GM12878 (cell line): Measurements from ENCODE around the gene CELF2. TPM values are rescaled to one million over a fixed set of nuclear protein-coding genes. Genes with fewer than 3 reads are reported as not detected.
A peak's percentile ranks its signal among the peaks of the same experiment; 100 is the strongest.

Experiments
- ATAC-seq: fragments of 200-7000 bp; cut with Tn5 transposase; 3 replicates; pipeline ENCODE4 v1.9.1; 2020; ENCODE audit warnings: mild to moderate bottlenecking, moderate library complexity
- BruUV-seq: library from RNA; stranded (reverse); fragments of 400-500 nt; replicated peaks from 2 replicates; lab custom pipeline; 2021; lab: Mats Ljungman, UMichigan
- CTCF ChIA-PET: fragments of 300-600 bp; sonication (Branson Sonifier 250); formaldehyde crosslinking; extraction: SDS; loops from one replicate; lab custom pipeline; 2021; ENCODE audit warnings: inconsistent platforms; lab: Yijun Ruan, JAX
- POLR2A ChIA-PET: fragments of 350-600 bp; formaldehyde crosslinking; extraction: SDS; loops from one replicate; lab custom pipeline; 2021; ENCODE audit warnings: inconsistent platforms; lab: Charles Lee
- RAD21 ChIA-PET: fragments of 300-600 bp; sonication (Branson Sonifier 250); formaldehyde crosslinking; loops from one replicate; lab custom pipeline; 2023; ENCODE audit warnings: antibody characterized with exemption; ENCODE audit not compliant: unreplicated experiment; lab: Charles Lee
- SMC1A ChIA-PET: fragments of 300-600 bp; sonication (Branson Sonifier 250); formaldehyde crosslinking; loops from one replicate; lab custom pipeline; 2023; ENCODE audit not compliant: unreplicated experiment, uncharacterized antibody; lab: Charles Lee
- DNase-seq: peaks from one replicate; pipeline ENCODE4 v3.0.0-alpha.2; 2011; ENCODE audit warnings: low read depth, low spot score
- FAIRE-seq: peaks from 3 replicates; lab custom pipeline; 2011; peaks lifted over from hg19 to GRCh38; lab: Jason Lieb, UNC
- H2AFZ ChIP-seq: 2 replicates; pipeline ENCODE4 v1.6.0; 2011; ENCODE audit warnings: low read depth, low read length, control low read depth; ENCODE audit not compliant: control insufficient read depth
- H3K27ac ChIP-seq: 2 replicates; pipeline ENCODE4 v1.5.1; 2011; ENCODE audit warnings: control low read depth; ENCODE audit not compliant: control insufficient read depth, insufficient read depth
- H3K27me3 ChIP-seq, 2 experiments: replicated peaks in 1 of 2; 2 replicates each; pipeline versions ENCODE4 v1.6.0 to v1.6.1; 2011; ENCODE audit warnings: low read length in 1 of 2; ENCODE audit not compliant: control insufficient read depth in 2 of 2, insufficient read depth in 2 of 2
- H3K36me3 ChIP-seq, 2 experiments: 2 replicates each; pipeline ENCODE4 v1.5.1; 2011; ENCODE audit warnings: low read length in 1 of 2; ENCODE audit not compliant: control insufficient read depth in 2 of 2, insufficient read depth in 2 of 2
- H3K4me1 ChIP-seq: 2 replicates; pipeline ENCODE4 v1.6.1; 2011; ENCODE audit warnings: mild to moderate bottlenecking, low read length, moderate library complexity, mixed read lengths; ENCODE audit not compliant: control insufficient read depth, insufficient read depth
- H3K4me2 ChIP-seq: 2 replicates; pipeline ENCODE4 v1.6.0; 2011; ENCODE audit warnings: control low read depth; ENCODE audit not compliant: control insufficient read depth, insufficient read depth
- H3K4me3 ChIP-seq: fragments of 200-600 bp; sonication (generic); 2 replicates; pipeline ENCODE4 v1.5.1; 2016
- H3K79me2 ChIP-seq: 2 replicates; pipeline ENCODE4 v1.6.0; 2011; ENCODE audit warnings: low read length; ENCODE audit not compliant: control insufficient read depth, insufficient read depth
- H3K9ac ChIP-seq: 2 replicates; pipeline ENCODE4 v1.8.0; 2011; ENCODE audit warnings: low read length, control low read depth, mixed read lengths; ENCODE audit not compliant: control insufficient read depth, insufficient read depth
- H3K9me3 ChIP-seq: replicated peaks from 3 replicates; pipeline ENCODE4 v1.5.1; 2011; ENCODE audit warnings: mild to moderate bottlenecking, low read length; ENCODE audit not compliant: control insufficient read depth, insufficient read depth
- H4K20me1 ChIP-seq: 2 replicates; pipeline ENCODE4 v1.6.0; 2011; ENCODE audit not compliant: control insufficient read depth, insufficient read depth
- ATF7 ChIP-seq: fragments of 450-650 bp; IDR thresholded peaks from 2 replicates; pipeline ENCODE4 v1.6.1; 2016; ENCODE audit warnings: low read depth, mild to moderate bottlenecking
- BMI1 ChIP-seq: fragments of 450-650 bp; IDR thresholded peaks from 2 replicates; pipeline ENCODE4 v1.6.1; 2016; ENCODE audit warnings: mild to moderate bottlenecking, moderate library complexity, borderline replicate concordance
- EGR1 ChIP-seq, 2 experiments: IDR thresholded peaks; 1 replicate in 1 of 2; 2 replicates in 1 of 2; pipeline ENCODE4 v1.6.1; 2011 to 2012; ENCODE audit warnings: low read depth in 2 of 2, low read length in 2 of 2, borderline replicate concordance in 1 of 2, mild to moderate bottlenecking in 1 of 2, moderate library complexity in 1 of 2
- NFIC ChIP-seq: IDR thresholded peaks from 2 replicates; pipeline ENCODE4 v1.6.1; 2012; ENCODE audit warnings: low read depth, mild to moderate bottlenecking, inconsistent platforms, low read length, moderate library complexity
- NR2C1 ChIP-seq: fragments of 450-650 bp; IDR thresholded peaks from 2 replicates; pipeline ENCODE4 v1.6.1; 2017; ENCODE audit warnings: antibody characterized with exemption, mild to moderate bottlenecking, moderate library complexity
- NR2C2 ChIP-seq: IDR thresholded peaks from 2 replicates; pipeline ENCODE4 v1.6.1; 2011; ENCODE audit warnings: borderline replicate concordance, low read depth; ENCODE audit not compliant: control insufficient read depth, insufficient read length
- POLR2A ChIP-seq: IDR thresholded peaks from 2 replicates; pipeline ENCODE4 v1.6.1; 2011; ENCODE audit warnings: low read depth, mild to moderate bottlenecking, low read length
- POU2F2 ChIP-seq: IDR thresholded peaks from 3 replicates; pipeline ENCODE4 v1.6.1; 2011; ENCODE audit warnings: low read depth, mild to moderate bottlenecking, low read length, borderline replicate concordance
- RAD21 ChIP-seq: IDR thresholded peaks from 2 replicates; pipeline ENCODE4 v1.6.1; 2011; ENCODE audit warnings: mild to moderate bottlenecking, low read depth, low read length, moderate library complexity; ENCODE audit not compliant: insufficient read depth
- RUNX3 ChIP-seq: IDR thresholded peaks from 2 replicates; pipeline ENCODE4 v1.6.1; 2012; ENCODE audit warnings: low read length, inconsistent platforms
- SUZ12 ChIP-seq: fragments of 200-600 bp; sonication (generic); IDR thresholded peaks from one replicate; pipeline ENCODE4 v1.6.1; 2018; ENCODE audit warnings: antibody characterized with exemption, mild to moderate bottlenecking; ENCODE audit not compliant: unreplicated experiment
- YY1 ChIP-seq: IDR thresholded peaks from 2 replicates; pipeline ENCODE4 v1.6.1; 2011; ENCODE audit warnings: low read depth, mild to moderate bottlenecking, low read length
- ZNF217 ChIP-seq: fragments of 450-650 bp; IDR thresholded peaks from 2 replicates; pipeline ENCODE4 v1.6.1; 2017; ENCODE audit warnings: antibody characterized with exemption, mild to moderate bottlenecking
- WGBS: methylation state at CpG from one replicate; pipeline ENCODE4 v1.1.6; 2016; ENCODE audit warnings: low lambda C conversion rate; ENCODE audit not compliant: insufficient replicate concordance, insufficient coverage; ENCODE audit errors: missing lambda C conversion rate; 5-methylcytosine and 5-hydroxymethylcytosine counted together
- in situ Hi-C: fragments of 300-500 bp; cut with MboI; formaldehyde crosslinking; loops from 9 replicates; pipeline ENCODE4 v1.14.3; 2018; ENCODE audit warnings: mixed read lengths
- intact Hi-C: fragments of 100-400 bp; cut with micrococcal nuclease; formaldehyde crosslinking; loops from one replicate; pipeline ENCODE4 v1.14.2; 2022; ENCODE audit not compliant: unreplicated experiment
- polyA plus RNA-seq, 11 experiments: library from polyadenylated mRNA; depleted of rRNA in 4 of 11; unstranded in 6 of 11; stranded (reverse) in 5 of 11; fragments of >200 nt; fragmentation: Nextera tagmentation in 4 of 11; fragmentation: Illumina TruSeq in 1 of 11; extraction: Ambion mirVana in 4 of 11; extraction: Trizol in 1 of 11; gene quantifications; 1 replicate in 1 of 11; 2 replicates in 10 of 11; pipeline versions ENCODE4 v1.2.1 to v1.2.3, GENCODE V29; 2011 to 2016; ENCODE audit warnings: inconsistent platforms in 2 of 11, missing spikeins in 2 of 11, low read depth in 1 of 11
- total RNA-seq, 4 experiments: library from RNA; depleted of rRNA in 3 of 4; stranded (reverse); fragments of >200 nt in 3 of 4; fragmentation: Illumina TruSeq in 1 of 4; extraction: Trizol in 1 of 4; gene quantifications; 2 replicates each; pipeline versions ENCODE4 v1.2.1 to v1.2.3, GENCODE V29; 2013 to 2021
- TF ChIP-seq, protein P1 (sequence below): IDR thresholded peaks from 2 replicates; pipeline ENCODE4 v1.6.1; 2011; ENCODE audit warnings: mild to moderate bottlenecking, low read depth, low read length, moderate library complexity; ENCODE audit not compliant: insufficient replicate concordance
- TF ChIP-seq, protein P2 (sequence below): IDR thresholded peaks from 2 replicates; pipeline ENCODE4 v1.6.1; 2012; ENCODE audit warnings: low read length, inconsistent platforms
- TF ChIP-seq, protein P3 (sequence below): fragments of 450-650 bp; IDR thresholded peaks from 2 replicates; pipeline ENCODE4 v1.6.1; 2017; ENCODE audit warnings: low read depth, mild to moderate bottlenecking, moderate library complexity

CELF2 gene
- total and polyA plus RNA-seq, 10 of the 15 experiments (the other 5 are each of a cell fraction or from before 2014, with no cell fraction given) = 20.8 to 129 (median 86.3) TPM

DNA sequence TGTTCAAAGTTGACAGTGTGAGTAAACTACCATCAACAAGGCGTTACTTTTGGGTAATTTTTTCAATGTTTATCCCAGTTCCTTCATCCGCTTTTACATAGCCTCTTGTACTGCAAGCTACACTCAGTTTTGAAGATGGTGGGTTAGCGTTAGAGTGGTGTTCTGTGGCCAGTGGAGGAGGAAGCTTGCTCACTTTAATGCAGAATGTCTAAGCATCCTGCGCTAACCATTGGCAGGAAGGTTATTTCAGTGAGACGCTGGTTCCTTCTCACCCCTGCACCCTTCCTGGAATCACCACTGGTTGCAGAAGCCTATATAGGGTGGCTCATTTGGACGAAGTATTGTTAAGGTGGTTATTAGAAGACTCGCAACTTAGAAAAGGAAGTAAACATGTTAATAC, 159.1 kb downstream of the CELF2 start:
- H2AFZ ChIP-seq = no peak overlapping the region
- peak overlapping the region; percentile 98 for H3K4me2 ChIP-seq
- H3K4me3 ChIP-seq = peak overlapping the region; percentile 54; the same call in 1 of the 2 replicates
- H3K9me3 ChIP-seq = no peaks in the 10 kb centered on the region
- WGBS = 10% methylated on average over 7 of the region's 7 CpGs
- no peaks in the 10 kb centered on the region for H4K20me1 ChIP-seq
- no TSS peak for BruUV-seq
- SMC1A ChIA-PET = interaction anchor here (0.7 to 18.3 kb wide), 9 partner anchors 10 to 102 kb away, joined by 3 to 417 read pairs (median 6); no protein-coding TSS in a partner anchor
- CTCF ChIA-PET = interaction anchor here (1.3 to 13.9 kb wide), 9 partner anchors 9 to 93 kb away, joined by 3 to 114 read pairs (median 8); no protein-coding TSS in a partner anchor
- RAD21 ChIA-PET = interaction anchor here (0.9 to 8.5 kb wide), 10 partner anchors 11 to 97 kb away, joined by 3 to 212 read pairs (median 6); no protein-coding TSS in a partner anchor
- H3K27ac ChIP-seq = peak overlapping the region; percentile 95
- in situ Hi-C loops = loop anchor here (10.0 kb wide), 2 partner anchors 508 to 868 kb away; partner anchors contain the start of gene UPF2
- DNase-seq (no peak), FAIRE-seq (no peak), ATAC-seq (peak; percentile 15)
- POLR2A ChIA-PET = interaction anchor here (0.7 to 8.7 kb wide), 6 partner anchors 9 to 402 kb away, joined by 3 to 130 read pairs (median 6); no protein-coding TSS in a partner anchor
- intact Hi-C loops = loop anchor here (10.0 kb wide), 2 partner anchors 268 to 508 kb away; no protein-coding TSS in a partner anchor
- H3K4me1 ChIP-seq = peaks cover 68% of the 10 kb centered on the region
- peak overlapping the region; percentile 60 for H3K9ac ChIP-seq
- peaks cover 100% of the 10 kb centered on the region for H3K79me2 ChIP-seq
- H3K36me3 ChIP-seq = peaks cover 18 to 27% of the 10 kb centered on the region in 2 experiments
- no peaks in the 10 kb centered on the region for H3K27me3 ChIP-seq
- TF ChIP-seq YY1 = 0 out of 2 replicates have a peak, but pooled peaks have one; percentile 33
- no peak; the same call in 2 of the 3 replicates for TF ChIP-seq POU2F2
- TF ChIP-seq RUNX3 = no peak
- TF ChIP-seq ZNF217 = no peak
- TF ChIP-seq, protein P1, sequence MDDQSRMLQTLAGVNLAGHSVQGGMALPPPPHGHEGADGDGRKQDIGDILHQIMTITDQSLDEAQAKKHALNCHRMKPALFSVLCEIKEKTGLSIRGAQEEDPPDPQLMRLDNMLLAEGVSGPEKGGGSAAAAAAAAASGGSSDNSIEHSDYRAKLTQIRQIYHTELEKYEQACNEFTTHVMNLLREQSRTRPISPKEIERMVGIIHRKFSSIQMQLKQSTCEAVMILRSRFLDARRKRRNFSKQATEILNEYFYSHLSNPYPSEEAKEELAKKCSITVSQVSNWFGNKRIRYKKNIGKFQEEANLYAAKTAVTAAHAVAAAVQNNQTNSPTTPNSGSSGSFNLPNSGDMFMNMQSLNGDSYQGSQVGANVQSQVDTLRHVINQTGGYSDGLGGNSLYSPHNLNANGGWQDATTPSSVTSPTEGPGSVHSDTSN = no peak
- TF ChIP-seq ATF7 = no peak
- no peak for TF ChIP-seq EGR1 (IDR thresholded peaks at IDR 0.05; ENCODE audit: borderline replicate concordance in 1 of 2, low read depth in 2 of 2, low read length in 2 of 2)
- TF ChIP-seq NR2C2 = no peak
- TF ChIP-seq, protein P2, sequence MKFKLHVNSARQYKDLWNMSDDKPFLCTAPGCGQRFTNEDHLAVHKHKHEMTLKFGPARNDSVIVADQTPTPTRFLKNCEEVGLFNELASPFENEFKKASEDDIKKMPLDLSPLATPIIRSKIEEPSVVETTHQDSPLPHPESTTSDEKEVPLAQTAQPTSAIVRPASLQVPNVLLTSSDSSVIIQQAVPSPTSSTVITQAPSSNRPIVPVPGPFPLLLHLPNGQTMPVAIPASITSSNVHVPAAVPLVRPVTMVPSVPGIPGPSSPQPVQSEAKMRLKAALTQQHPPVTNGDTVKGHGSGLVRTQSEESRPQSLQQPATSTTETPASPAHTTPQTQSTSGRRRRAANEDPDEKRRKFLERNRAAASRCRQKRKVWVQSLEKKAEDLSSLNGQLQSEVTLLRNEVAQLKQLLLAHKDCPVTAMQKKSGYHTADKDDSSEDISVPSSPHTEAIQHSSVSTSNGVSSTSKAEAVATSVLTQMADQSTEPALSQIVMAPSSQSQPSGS = no peak
- TF ChIP-seq NR2C1 = no peak
- peak; percentile 49 for TF ChIP-seq POLR2A
- no peak for TF ChIP-seq BMI1
- TF ChIP-seq, protein P3, sequence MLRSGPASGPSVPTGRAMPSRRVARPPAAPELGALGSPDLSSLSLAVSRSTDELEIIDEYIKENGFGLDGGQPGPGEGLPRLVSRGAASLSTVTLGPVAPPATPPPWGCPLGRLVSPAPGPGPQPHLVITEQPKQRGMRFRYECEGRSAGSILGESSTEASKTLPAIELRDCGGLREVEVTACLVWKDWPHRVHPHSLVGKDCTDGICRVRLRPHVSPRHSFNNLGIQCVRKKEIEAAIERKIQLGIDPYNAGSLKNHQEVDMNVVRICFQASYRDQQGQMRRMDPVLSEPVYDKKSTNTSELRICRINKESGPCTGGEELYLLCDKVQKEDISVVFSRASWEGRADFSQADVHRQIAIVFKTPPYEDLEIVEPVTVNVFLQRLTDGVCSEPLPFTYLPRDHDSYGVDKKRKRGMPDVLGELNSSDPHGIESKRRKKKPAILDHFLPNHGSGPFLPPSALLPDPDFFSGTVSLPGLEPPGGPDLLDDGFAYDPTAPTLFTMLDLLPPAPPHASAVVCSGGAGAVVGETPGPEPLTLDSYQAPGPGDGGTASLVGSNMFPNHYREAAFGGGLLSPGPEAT = no peak
- no peak for TF ChIP-seq RAD21
- no peak for TF ChIP-seq SUZ12
- no peak for TF ChIP-seq NFIC
